22Rv1 (cell line): ENCODE data around the gene ZAR1.

ENCODE experiments used
- H3K27ac ChIP-seq: fragments of 450-650 bp; 2 replicates; pipeline ENCODE4 v1.5.1; 2017
- CTCF ChIP-seq: fragments of 450-650 bp; IDR thresholded peaks from 2 replicates; pipeline ENCODE4 v1.5.1; 2017; ENCODE audit warnings: mild to moderate bottlenecking
- ZFX ChIP-seq: fragments of 450-650 bp; IDR thresholded peaks from 2 replicates; pipeline ENCODE4 v1.6.1; 2017; ENCODE audit warnings: antibody characterized with exemption, borderline replicate concordance

The ZAR1 gene

DNA sequence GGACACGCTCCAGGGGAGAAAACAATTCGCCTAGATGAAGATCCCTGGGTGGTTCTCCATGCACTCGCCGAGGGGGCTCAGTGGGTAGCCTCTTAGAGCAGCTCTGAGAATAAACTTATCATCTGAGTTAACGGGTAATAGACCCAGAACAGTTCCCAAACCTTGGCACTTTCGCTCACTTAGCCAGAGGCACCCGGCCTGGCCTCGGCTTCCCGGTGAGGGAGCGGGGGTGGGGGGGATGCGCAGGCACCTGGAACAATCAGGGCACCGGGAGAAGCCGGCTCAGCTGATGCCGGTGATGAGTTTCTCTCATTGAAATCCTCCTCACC, 405 bp upstream of the ZAR1 start:
- TF ChIP-seq CTCF (no peak), ZFX (no peak)
- H3K27ac ChIP-seq = no peak overlapping the region

DNA sequence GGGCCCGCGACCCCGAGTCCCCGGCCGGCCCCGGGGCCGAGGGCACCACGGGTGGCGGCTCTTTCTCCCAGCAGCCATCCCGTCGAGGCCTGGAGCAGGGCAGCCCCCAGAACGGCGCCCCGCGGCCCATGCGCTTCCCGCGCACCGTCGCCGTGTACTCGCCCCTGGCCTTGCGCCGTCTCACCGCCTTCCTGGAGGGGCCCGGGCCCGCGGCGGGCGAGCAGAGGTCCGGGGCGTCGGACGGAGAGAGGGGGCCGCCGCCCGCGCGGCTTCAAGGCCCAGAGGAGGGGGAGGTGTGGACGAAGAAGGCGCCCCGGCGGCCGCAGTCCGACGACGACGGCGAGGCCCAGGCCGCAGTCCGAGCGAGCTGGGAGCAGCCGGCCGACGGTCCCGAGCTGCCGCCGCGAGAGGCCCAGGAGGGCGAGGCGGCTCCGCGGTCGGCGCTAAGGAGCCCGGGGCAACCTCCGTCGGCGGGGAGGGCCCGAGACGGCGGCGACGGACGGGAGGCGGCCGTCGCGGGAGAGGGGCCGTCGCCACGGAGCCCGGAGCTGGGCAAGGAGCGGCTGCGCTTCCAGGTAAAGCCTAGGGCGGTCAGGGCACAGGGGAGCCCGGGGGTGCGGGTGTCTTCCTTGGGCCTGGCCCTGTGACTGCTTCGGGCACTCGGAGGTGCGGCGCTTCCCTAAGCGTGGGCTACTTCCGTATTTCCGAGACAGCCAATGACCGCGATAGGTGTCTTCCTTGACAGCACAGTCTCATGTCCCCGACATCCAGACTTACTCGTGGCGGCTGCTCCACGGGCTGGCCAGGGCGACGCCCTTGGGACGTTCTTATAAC, 845 bp downstream of the ZAR1 start:
- TF ChIP-seq CTCF (no peak), ZFX (no peak)
- no peak overlapping the region for H3K27ac ChIP-seq

GRCh38 chr4:48491514-48492176, 1.6 kb downstream of the ZAR1 start:
- no peak for TF ChIP-seq ZFX
- no peak for TF ChIP-seq CTCF
- H3K27ac ChIP-seq = no peak overlapping the region

DNA sequence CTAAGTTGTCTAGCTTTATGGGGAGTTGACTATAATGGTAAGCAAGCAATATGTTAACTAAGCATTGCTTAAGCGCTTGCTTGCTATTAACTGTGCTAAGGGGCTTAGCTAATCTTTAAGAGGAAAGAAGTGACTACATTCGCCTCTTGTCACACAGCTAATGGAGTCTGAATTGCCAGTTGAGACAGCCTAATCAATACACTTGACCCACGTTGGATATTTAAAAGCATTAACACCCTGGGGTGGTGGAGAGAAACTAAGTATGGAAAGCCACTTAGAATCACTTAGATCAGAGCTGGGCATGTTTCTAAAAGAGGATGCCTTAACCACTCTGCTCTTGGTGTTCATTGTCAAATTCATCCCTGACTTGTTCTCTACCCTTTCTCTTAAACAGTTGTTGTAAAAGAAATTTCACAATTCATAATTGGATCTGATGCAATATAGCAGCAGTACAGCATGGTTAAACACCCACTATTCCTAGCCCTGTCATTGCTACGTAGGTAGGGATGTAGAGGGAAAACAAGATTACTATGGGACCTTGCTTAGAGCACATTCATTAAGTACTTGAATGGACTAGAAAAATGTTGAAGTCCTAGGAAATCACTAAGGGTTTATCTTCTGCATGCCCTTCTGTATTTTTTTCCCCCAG, 3.5 kb downstream of the ZAR1 start:
- TF ChIP-seq ZFX (no peak), CTCF (no peak)
- H3K27ac ChIP-seq = no peak overlapping the region

- H3K27ac ChIP-seq = no peak overlapping the region
- TF ChIP-seq ZFX (no peak), CTCF (no peak)
These were observed 5.9 kb downstream of the ZAR1 start for GRCh38 chr4:48495941-48496340.

DNA sequence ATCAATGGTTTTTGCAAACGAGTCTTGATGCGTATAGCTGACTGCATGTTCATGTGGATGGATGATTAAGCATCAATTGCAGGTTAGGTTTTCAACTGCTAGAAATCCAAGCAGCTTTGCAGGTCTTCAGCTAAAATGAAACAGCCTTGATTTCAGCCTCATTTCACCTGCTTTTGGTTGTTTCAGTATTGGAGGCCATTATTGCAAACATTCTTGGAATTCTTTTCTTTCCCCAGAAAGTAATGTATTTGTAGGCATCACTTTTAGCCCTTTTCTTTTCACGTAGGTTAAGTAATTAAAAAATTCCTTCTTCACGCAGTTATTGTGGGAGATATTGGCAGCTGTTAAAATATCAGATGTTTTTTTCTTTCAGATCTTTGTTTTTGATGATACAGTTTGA, 8.8 kb downstream of the ZAR1 start:
- H3K27ac ChIP-seq = no peak overlapping the region
- no peak for TF ChIP-seq CTCF
- no peak for TF ChIP-seq ZFX

DNA sequence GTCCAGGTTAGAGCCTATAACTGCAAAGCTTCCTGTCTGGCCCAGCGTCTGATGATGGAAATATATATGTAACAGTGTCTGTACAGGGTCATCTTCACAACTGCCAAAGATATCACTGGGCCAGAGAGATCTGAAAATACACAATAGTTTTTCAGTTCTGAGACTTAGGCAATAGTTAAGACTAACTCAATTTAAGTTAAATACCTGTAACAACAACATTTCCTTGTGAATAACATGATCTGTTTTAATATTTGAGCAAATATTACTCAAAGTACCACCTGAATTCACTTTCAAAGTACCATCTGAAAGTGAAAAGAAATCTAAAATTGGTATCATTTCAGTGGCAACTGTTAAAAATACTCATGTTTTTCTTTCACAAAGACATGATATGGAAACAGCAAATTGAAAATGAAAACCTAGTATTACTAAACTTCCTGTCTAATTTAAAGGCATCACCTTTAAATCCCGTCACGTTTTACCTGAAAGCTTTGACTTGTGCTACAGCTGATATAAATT, 9.6 kb downstream of the ZAR1 start:
- no peak for TF ChIP-seq CTCF
- TF ChIP-seq ZFX = no peak
- H3K27ac ChIP-seq = no peak overlapping the region
